HepG2 (cell line): Measurements from ENCODE around the gene SPIN1. TPM values are rescaled to one million over a fixed set of nuclear protein-coding genes. Genes with fewer than 3 reads are reported as not detected.

ENCODE experiments used
- AGO2 ChIP-seq: fragments of 200-400 bp; formaldehyde crosslinking; optimal IDR thresholded peaks from 2 replicates; pipeline ENCODE3; 2017; ENCODE audit warnings: mild to moderate bottlenecking, low read depth, low read length, moderate library complexity
- ARNT2 ChIP-seq: sonication (generic); formaldehyde crosslinking; IDR thresholded peaks from 2 replicates; pipeline ENCODE4 v1.8.0; 2022; ENCODE audit warnings: mild to moderate bottlenecking, low read depth, missing genetic modification reagents, moderate library complexity
- BRF2 ChIP-seq: sonication (generic); formaldehyde crosslinking; IDR thresholded peaks from 2 replicates; pipeline ENCODE4 v1.8.1; 2022; ENCODE audit warnings: mild to moderate bottlenecking, missing genetic modification reagents
- ERF ChIP-seq: IDR thresholded peaks from 2 replicates; pipeline ENCODE4 v1.6.1; 2018; ENCODE audit warnings: missing biosample characterization, missing genetic modification reagents
- FUBP1 ChIP-seq: sonication (generic); formaldehyde crosslinking; IDR thresholded peaks from 2 replicates; pipeline ENCODE4 v1.5.1; 2020; ENCODE audit warnings: missing genetic modification reagents, mild to moderate bottlenecking, borderline replicate concordance
- GRHL1 ChIP-seq: sonication (generic); formaldehyde crosslinking; conservative IDR thresholded peaks from 2 replicates; pipeline ENCODE4 v1.8.0; 2022; ENCODE audit warnings: missing genetic modification reagents
- HDAC1 ChIP-seq: sonication (generic); formaldehyde crosslinking; IDR thresholded peaks from 2 replicates; pipeline ENCODE4 v1.5.1; 2020; ENCODE audit warnings: mild to moderate bottlenecking, missing genetic modification reagents
- HIVEP1 ChIP-seq: sonication (generic); formaldehyde crosslinking; IDR thresholded peaks from 2 replicates; pipeline ENCODE4 v1.4.0; 2020; ENCODE audit warnings: mild to moderate bottlenecking, missing genetic modification reagents
- KAT2B ChIP-seq: fragments of 150-350 bp; IDR thresholded peaks from 2 replicates; pipeline ENCODE4 v1.6.1; 2014; ENCODE audit warnings: low read depth, low read length, borderline replicate concordance
- KDM5B ChIP-seq: sonication (generic); formaldehyde crosslinking; IDR thresholded peaks from 2 replicates; pipeline ENCODE4 v1.4.0; 2020; ENCODE audit warnings: missing genetic modification reagents, mild to moderate bottlenecking, borderline replicate concordance
- MED13 ChIP-seq: sonication (generic); formaldehyde crosslinking; IDR thresholded peaks from 2 replicates; pipeline ENCODE4 v1.5.0; 2020; ENCODE audit warnings: missing genetic modification reagents
- POLR2G ChIP-seq: fragments of 200-400 bp; formaldehyde crosslinking; IDR thresholded peaks from 2 replicates; pipeline ENCODE4 v1.6.1; 2018; ENCODE audit warnings: mild to moderate bottlenecking, low read depth, low read length, moderate library complexity
- SCMH1 ChIP-seq: sonication (generic); formaldehyde crosslinking; IDR thresholded peaks from 2 replicates; pipeline ENCODE4 v1.9.0; 2021; ENCODE audit warnings: missing genetic modification reagents, mild to moderate bottlenecking, borderline replicate concordance
- SMAD3 ChIP-seq: sonication (generic); formaldehyde crosslinking; IDR thresholded peaks from 2 replicates; pipeline ENCODE4 v1.4.0; 2020; ENCODE audit warnings: missing genetic modification reagents
- SMAD9 ChIP-seq: sonication (generic); formaldehyde crosslinking; IDR thresholded peaks from 2 replicates; pipeline ENCODE4 v1.5.1; 2020; ENCODE audit warnings: mild to moderate bottlenecking, missing genetic modification reagents
- SNAPC4 ChIP-seq: sonication (generic); formaldehyde crosslinking; IDR thresholded peaks from 2 replicates; pipeline ENCODE4 v1.4.0; 2020; ENCODE audit warnings: mild to moderate bottlenecking, missing genetic modification reagents
- TAF1 ChIP-seq: sonication (generic); formaldehyde crosslinking; IDR thresholded peaks from 2 replicates; pipeline ENCODE4 v1.4.0; 2020; ENCODE audit warnings: missing genetic modification reagents
- THAP11 ChIP-seq: IDR thresholded peaks from 2 replicates; pipeline ENCODE4 v1.6.1; 2016; ENCODE audit warnings: missing biosample characterization, missing genetic modification reagents
- ZBTB20 ChIP-seq: sonication (generic); formaldehyde crosslinking; IDR thresholded peaks from 2 replicates; pipeline ENCODE4 v1.8.1; 2023; ENCODE audit warnings: missing genetic modification reagents, low read depth, mild to moderate bottlenecking, borderline replicate concordance
- ZNF546 ChIP-seq: sonication (generic); formaldehyde crosslinking; conservative IDR thresholded peaks from 2 replicates; pipeline ENCODE4 v1.8.1; 2023; ENCODE audit warnings: mild to moderate bottlenecking, missing genetic modification reagents
- ZNF7 ChIP-seq: IDR thresholded peaks from 2 replicates; pipeline ENCODE4 v1.6.1; 2016; ENCODE audit warnings: missing biosample characterization, missing genetic modification reagents
- polyA plus RNA-seq, 8 experiments: library from polyadenylated mRNA; depleted of rRNA in 3 of 8; stranded (reverse) in 7 of 8; unstranded in 1 of 8; fragments of >200 nt; fragmentation: Illumina TruSeq in 4 of 8; extraction: Trizol in 4 of 8; gene quantifications; 2 replicates each; pipeline versions ENCODE4 v1.2.1 to v1.2.3, GENCODE V29; 2011 to 2016; ENCODE audit warnings: low read depth in 4 of 8, missing spikeins in 1 of 8, mixed read lengths in 1 of 8; ENCODE audit not compliant: insufficient read depth in 1 of 8
- total RNA-seq, 5 experiments: library from RNA; depleted of rRNA; stranded (reverse); fragments of >200 nt; fragmentation: Illumina TruSeq; extraction: Trizol; gene quantifications; 2 replicates each; pipeline ENCODE4 v1.2.3, GENCODE V29; 2016; ENCODE audit warnings: low read depth in 1 of 5

The SPIN1 gene
- total and polyA plus RNA-seq, 2 of the 13 experiments (the other 11 are each of a cell fraction or from before 2014, with no cell fraction given), result 20.0 to 24.3 TPM

GRCh38 chr9:88388886-88389605, 802 bp downstream of the SPIN1 start (continued):
- peak; percentile 28; the same call in 1 of the 2 replicates for TF ChIP-seq KDM5B (CRISPR knock-in tag)
- no peak; the same call in 1 of the 2 replicates for TF ChIP-seq TAF1
- TF ChIP-seq SMAD9 (CRISPR knock-in tag), result no peak
- TF ChIP-seq HDAC1 (CRISPR knock-in tag), result peak; percentile 66
- TF ChIP-seq ERF (CRISPR knock-in tag), result no peak
- TF ChIP-seq FUBP1 (CRISPR knock-in tag), result no peak
- TF ChIP-seq ZNF546 (CRISPR knock-in tag), result no peak
- no peak for TF ChIP-seq POLR2G
- TF ChIP-seq KAT2B, result no peak
- no peak for TF ChIP-seq ZNF7 (CRISPR knock-in tag)
- TF ChIP-seq SMAD3, result 0 out of 2 replicates have a peak, but pooled peaks have one; percentile 26
- no peak for TF ChIP-seq THAP11 (CRISPR knock-in tag)
- TF ChIP-seq BRF2 (CRISPR knock-in tag), result no peak
- TF ChIP-seq AGO2, result peak; percentile 38
- TF ChIP-seq MED13 (CRISPR knock-in tag), result no peak
- no peak for TF ChIP-seq ZBTB20 (CRISPR knock-in tag)
- no peak for TF ChIP-seq ARNT2
- TF ChIP-seq SCMH1, result no peak
- no peak for TF ChIP-seq GRHL1 (CRISPR knock-in tag)
- no peak for TF ChIP-seq SNAPC4 (CRISPR knock-in tag)
- TF ChIP-seq HIVEP1, result peak; percentile 42; the same call in 1 of the 2 replicates
